PC-9 (cell line): ENCODE data around the gene CARMIL1. TPM values are rescaled to one million over a fixed set of nuclear protein-coding genes. Genes with fewer than 3 reads are reported as not detected.

ENCODE experiments used
- BruUV-seq: library from RNA; stranded (reverse); fragments of 400-500 nt; replicated peaks from 2 replicates; lab custom pipeline; 2021; lab: Mats Ljungman, UMichigan
- CTCF ChIA-PET: fragments of 300-600 bp; sonication (Branson Sonifier 250); formaldehyde crosslinking; loops from one replicate; lab custom pipeline; 2022; ENCODE audit warnings: antibody characterized with exemption; lab: Charles Lee
- POLR2A ChIA-PET: fragments of 300-600 bp; sonication (Branson Sonifier 250); formaldehyde crosslinking; loops from one replicate; lab custom pipeline; 2022; ENCODE audit warnings: antibody characterized with exemption; ENCODE audit not compliant: unreplicated experiment; lab: Charles Lee
- DNase-seq, 2 experiments: peaks; one replicate each; pipeline versions ENCODE4 v3.0.0 to v3.0.0-alpha.2; 2015 to 2022; ENCODE audit warnings: mixed read lengths in 1 of 2
- H2AFZ ChIP-seq: fragments of 200-600 bp; sonication (generic); 2 replicates; pipeline ENCODE4 v1.8.1; 2017; ENCODE audit warnings: antibody characterized with exemption
- H3F3A ChIP-seq: fragments of 200-600 bp; sonication (generic); 2 replicates; pipeline ENCODE4 v1.8.1; 2017; ENCODE audit warnings: antibody characterized with exemption, mild to moderate bottlenecking, low read depth; ENCODE audit not compliant: insufficient read depth
- H3K27ac ChIP-seq: fragments of 200-600 bp; sonication (generic); 2 replicates; pipeline ENCODE4 v1.6.1; 2016; ENCODE audit warnings: mixed run types
- H3K27me3 ChIP-seq: fragments of 200-600 bp; sonication (generic); 2 replicates; pipeline ENCODE4 v1.6.1; 2016; ENCODE audit warnings: low read depth, mixed run types; ENCODE audit not compliant: insufficient read depth
- H3K36me3 ChIP-seq: fragments of 200-600 bp; sonication (generic); 2 replicates; pipeline ENCODE4 v1.6.1; 2016; ENCODE audit warnings: low read depth, mixed run types
- H3K4me1 ChIP-seq: fragments of 200-600 bp; sonication (generic); replicated peaks from 2 replicates; pipeline ENCODE4 v1.6.1; 2016; ENCODE audit warnings: mixed run types; ENCODE audit not compliant: insufficient read depth
- H3K4me2 ChIP-seq: fragments of 200-600 bp; sonication (generic); 2 replicates; pipeline ENCODE4 v1.6.1; 2017; ENCODE audit warnings: mixed run types
- H3K4me3 ChIP-seq: fragments of 200-600 bp; sonication (generic); 2 replicates; pipeline ENCODE4 v1.6.1; 2016; ENCODE audit warnings: mixed run types
- H3K79me2 ChIP-seq: fragments of 200-600 bp; sonication (generic); 2 replicates; pipeline ENCODE4 v1.6.1; 2017; ENCODE audit warnings: low read depth, mixed run types
- H3K9me2 ChIP-seq: fragments of 200-600 bp; sonication (generic); 2 replicates; pipeline ENCODE4 v1.8.1; 2017; ENCODE audit warnings: mild to moderate bottlenecking; ENCODE audit not compliant: insufficient read depth
- H3K9me3 ChIP-seq: fragments of 200-600 bp; sonication (generic); 2 replicates; pipeline ENCODE4 v1.8.1; 2016; ENCODE audit warnings: low read depth; ENCODE audit not compliant: insufficient read depth
- H4K20me1 ChIP-seq: fragments of 200-600 bp; sonication (generic); 2 replicates; pipeline ENCODE4 v1.8.1; 2017; ENCODE audit not compliant: insufficient read depth
- EZH2 ChIP-seq: fragments of 200-600 bp; sonication (generic); IDR thresholded peaks from 2 replicates; pipeline ENCODE4 v1.8.0; 2017; ENCODE audit warnings: antibody characterized with exemption, low read depth
- intact Hi-C: fragments of 100-400 bp; cut with micrococcal nuclease; formaldehyde crosslinking; loops from one replicate; pipeline ENCODE4 v1.10.0; 2022; ENCODE audit not compliant: unreplicated experiment
- total RNA-seq: library from RNA; stranded (reverse); gene quantifications from 2 replicates; pipeline ENCODE4 v1.2.3, GENCODE V29; 2021
- TF ChIP-seq, protein P1 (sequence below): fragments of 200-600 bp; sonication (generic); conservative IDR thresholded peaks from 2 replicates; pipeline ENCODE4 v1.6.1; 2017; ENCODE audit warnings: mixed run types, antibody characterized with exemption, mild to moderate bottlenecking, moderate library complexity

The CARMIL1 gene
- total RNA-seq, 1 experiment from 2014 or later, result 33.1 TPM

- no peak overlapping the region for H3K27ac ChIP-seq
- no peak for TF ChIP-seq EZH2
- TF ChIP-seq, protein P1, sequence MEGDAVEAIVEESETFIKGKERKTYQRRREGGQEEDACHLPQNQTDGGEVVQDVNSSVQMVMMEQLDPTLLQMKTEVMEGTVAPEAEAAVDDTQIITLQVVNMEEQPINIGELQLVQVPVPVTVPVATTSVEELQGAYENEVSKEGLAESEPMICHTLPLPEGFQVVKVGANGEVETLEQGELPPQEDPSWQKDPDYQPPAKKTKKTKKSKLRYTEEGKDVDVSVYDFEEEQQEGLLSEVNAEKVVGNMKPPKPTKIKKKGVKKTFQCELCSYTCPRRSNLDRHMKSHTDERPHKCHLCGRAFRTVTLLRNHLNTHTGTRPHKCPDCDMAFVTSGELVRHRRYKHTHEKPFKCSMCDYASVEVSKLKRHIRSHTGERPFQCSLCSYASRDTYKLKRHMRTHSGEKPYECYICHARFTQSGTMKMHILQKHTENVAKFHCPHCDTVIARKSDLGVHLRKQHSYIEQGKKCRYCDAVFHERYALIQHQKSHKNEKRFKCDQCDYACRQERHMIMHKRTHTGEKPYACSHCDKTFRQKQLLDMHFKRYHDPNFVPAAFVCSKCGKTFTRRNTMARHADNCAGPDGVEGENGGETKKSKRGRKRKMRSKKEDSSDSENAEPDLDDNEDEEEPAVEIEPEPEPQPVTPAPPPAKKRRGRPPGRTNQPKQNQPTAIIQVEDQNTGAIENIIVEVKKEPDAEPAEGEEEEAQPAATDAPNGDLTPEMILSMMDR, result no peak
- DNase-seq, result no peak
- no peaks in the 10 kb centered on the region for H4K20me1 ChIP-seq
- no peak overlapping the region for H2AFZ ChIP-seq
- H3K9me2 ChIP-seq, result no peaks in the 10 kb centered on the region; the same call in 1 of the 2 replicates
- no peaks in the 10 kb centered on the region for H3K9me3 ChIP-seq
- H3K4me1 ChIP-seq, result no peaks in the 10 kb centered on the region
- ChIA-PET CTCF (interaction anchor here (0.6 kb wide), 1 partner anchor 164 kb away, joined by 3 read pairs; no protein-coding TSS in a partner anchor), POLR2A (no interaction called here)
- no peaks in the 10 kb centered on the region for H3F3A ChIP-seq
- no peaks in the 10 kb centered on the region for H3K36me3 ChIP-seq
- BruUV-seq, result no TSS peak
- no peaks in the 10 kb centered on the region for H3K27me3 ChIP-seq
- peaks cover 30% of the 10 kb centered on the region for H3K79me2 ChIP-seq
- no peak overlapping the region for H3K4me3 ChIP-seq
- H3K4me2 ChIP-seq, result no peak overlapping the region
- intact Hi-C loops, result no loop called here
These were observed 24.1 kb downstream of the CARMIL1 start for GRCh38 chr6:25303254-25303653.

- no peaks in the 10 kb centered on the region for H4K20me1 ChIP-seq
- no peak overlapping the region for H3K27ac ChIP-seq
- DNase-seq, result no peak
- ChIA-PET CTCF (no interaction called here), POLR2A (no interaction called here)
- no TSS peak for BruUV-seq
- H3K4me1 ChIP-seq, result peaks cover 11% of the 10 kb centered on the region
- no peak for TF ChIP-seq EZH2
- TF ChIP-seq, protein P1, result no peak
- H2AFZ ChIP-seq, result no peak overlapping the region
- H3K9me3 ChIP-seq, result no peaks in the 10 kb centered on the region
- no peaks in the 10 kb centered on the region; the same call in 1 of the 2 replicates for H3K9me2 ChIP-seq
- no peak overlapping the region for H3K4me2 ChIP-seq
- H3K79me2 ChIP-seq, result peaks cover 27% of the 10 kb centered on the region
- no peaks in the 10 kb centered on the region for H3K27me3 ChIP-seq
- H3K36me3 ChIP-seq, result no peaks in the 10 kb centered on the region
- H3K4me3 ChIP-seq, result no peak overlapping the region
- intact Hi-C loops, result no loop called here
- H3F3A ChIP-seq, result peaks cover 5% of the 10 kb centered on the region; the same call in 1 of the 2 replicates
These were observed 27.2 kb downstream of the CARMIL1 start for GRCh38 chr6:25306379-25306778.

GRCh38 chr6:25307805-25308494, 28.8 kb downstream of the CARMIL1 start:
- POLR2A ChIA-PET, result no interaction called here
- Histone ChIP-seq H3K79me2 (peaks cover 19% of the 10 kb centered on the region; the same call in 1 of the 2 replicates), H3K36me3 (no peaks in the 10 kb centered on the region), H3K4me1 (peaks cover 27% of the 10 kb centered on the region), H3K27me3 (no peaks in the 10 kb centered on the region), H3K4me2 (no peak overlapping the region), H3F3A (peaks cover 21% of the 10 kb centered on the region), H2AFZ (no peak overlapping the region), H4K20me1 (no peaks in the 10 kb centered on the region), H3K27ac (no peak overlapping the region), H3K4me3 (no peak overlapping the region), H3K9me3 (no peaks in the 10 kb centered on the region), H3K9me2 (no peaks in the 10 kb centered on the region; the same call in 1 of the 2 replicates)
- no peak for TF ChIP-seq EZH2
- TF ChIP-seq, protein P1, result no peak
- no peak for DNase-seq
- intact Hi-C loops, result no loop called here
- CTCF ChIA-PET, result no interaction called here
- BruUV-seq, result no TSS peak
